Globus pallidus (tissue), 1 donor: ENCODE results near the gene TUBA4A.

Experiments
- DNase-seq: peaks from one replicate; pipeline ENCODE4 v3.0.0-alpha.2; 2015; ENCODE audit warnings: low spot score

TUBA4A gene

GRCh38 chr2:219286436-219287115 lies 32.9 kb upstream of the TUBA4A start:
- DNase-seq = peak; percentile 78

- DNase-seq = peak; percentile 78
Observed at GRCh38 chr2:219285894-219286425, 32.2 kb upstream of the TUBA4A start.

GRCh38 chr2:219285373-219285735 lies 31.6 kb upstream of the TUBA4A start:
- no peak for DNase-seq

- no peak for DNase-seq
Observed at GRCh38 chr2:219284501-219285372, 31.0 kb upstream of the TUBA4A start.

- DNase-seq = no peak
Observed at GRCh38 chr2:219282943-219283581, 29.3 kb upstream of the TUBA4A start.

- DNase-seq = peak; percentile 91
Observed at GRCh38 chr2:219282375-219282774, 28.7 kb upstream of the TUBA4A start.

- no peak for DNase-seq
Observed at GRCh38 chr2:219281588-219281987, 27.9 kb upstream of the TUBA4A start.

- no peak for DNase-seq
Observed at GRCh38 chr2:219280651-219281050, 26.9 kb upstream of the TUBA4A start.

- no peak for DNase-seq
Observed at GRCh38 chr2:219279916-219280516, 26.3 kb upstream of the TUBA4A start.

GRCh38 chr2:219279151-219279915 lies 25.6 kb upstream of the TUBA4A start, which contains the start of gene DNAJB2:
DNAJB2 (plus strand) TSS chr2:219279366; CDS start chr2:219279834, 468 bp downstream.
- peak; percentile 99 for DNase-seq

- DNase-seq = no peak
Observed at GRCh38 chr2:219278655-219279150, 25.0 kb upstream of the TUBA4A start.

- peak; percentile 83 for DNase-seq
Observed at GRCh38 chr2:219277703-219278654, 24.3 kb upstream of the TUBA4A start.

GRCh38 chr2:219274361-219274921 lies 20.7 kb upstream of the TUBA4A start:
- DNase-seq = no peak

- no peak for DNase-seq
Observed at GRCh38 chr2:219273937-219274336, 20.2 kb upstream of the TUBA4A start.

GRCh38 chr2:219272995-219273394 lies 19.3 kb upstream of the TUBA4A start:
- no peak for DNase-seq

- no peak for DNase-seq
Observed at GRCh38 chr2:219272356-219272755, 18.6 kb upstream of the TUBA4A start.

- no peak for DNase-seq
Observed at GRCh38 chr2:219271021-219271420, 17.3 kb upstream of the TUBA4A start.

- no peak for DNase-seq
Observed at GRCh38 chr2:219270055-219270372, 16.3 kb upstream of the TUBA4A start.

- no peak for DNase-seq
Observed at GRCh38 chr2:219269362-219270054, 15.8 kb upstream of the TUBA4A start.
